GM21717 (cell line): ENCODE results near the gene SLC28A3.

Experiments
- ATAC-seq: cut with Tn5 transposase; IDR thresholded peaks from one replicate; pipeline ENCODE4 v1.9.1; 2021; ENCODE audit warnings: mild to moderate bottlenecking, moderate library complexity; ENCODE audit not compliant: unreplicated experiment

SLC28A3 gene

DNA sequence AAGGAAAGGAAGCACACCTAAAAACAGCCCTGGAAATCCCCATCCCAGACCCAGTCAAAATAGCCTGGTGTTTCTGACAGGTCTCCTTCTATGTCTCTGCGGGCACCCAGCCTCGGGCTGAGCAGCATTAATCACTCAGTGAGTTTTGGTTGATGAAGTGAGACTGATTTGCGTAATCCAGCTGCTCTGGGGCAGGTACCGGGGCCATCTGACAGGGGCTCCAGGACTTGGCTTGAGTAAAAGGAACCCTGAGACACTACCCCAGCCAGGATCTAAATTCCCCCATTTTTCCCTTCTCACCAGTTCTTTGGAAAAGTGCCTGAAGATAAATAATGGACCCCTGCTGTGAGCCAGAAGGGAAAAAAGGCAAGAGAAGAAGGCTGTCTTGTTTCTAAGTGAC, 596 bp downstream of the SLC28A3 start:
- ATAC-seq: no peak

DNA sequence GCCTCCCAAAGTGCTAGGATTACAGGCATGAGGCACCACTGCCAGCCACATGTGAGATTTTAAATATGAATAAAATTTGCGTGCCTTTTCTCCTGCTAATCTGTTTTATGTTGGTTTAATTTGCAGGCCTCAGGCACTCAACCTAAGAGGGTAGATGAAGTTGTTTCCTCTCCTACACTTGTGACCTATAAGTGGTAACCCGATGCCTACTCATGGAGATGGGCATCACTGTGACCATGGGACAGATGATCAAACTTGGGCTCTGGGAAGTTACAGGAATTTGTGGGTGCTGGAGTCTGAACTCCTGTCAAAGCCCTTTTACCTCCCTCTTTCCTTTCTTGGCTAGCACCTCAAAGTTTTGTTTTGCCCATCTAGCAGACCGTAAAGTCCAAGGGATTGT, 1.1 kb downstream of the SLC28A3 start:
- no peak for ATAC-seq

DNA sequence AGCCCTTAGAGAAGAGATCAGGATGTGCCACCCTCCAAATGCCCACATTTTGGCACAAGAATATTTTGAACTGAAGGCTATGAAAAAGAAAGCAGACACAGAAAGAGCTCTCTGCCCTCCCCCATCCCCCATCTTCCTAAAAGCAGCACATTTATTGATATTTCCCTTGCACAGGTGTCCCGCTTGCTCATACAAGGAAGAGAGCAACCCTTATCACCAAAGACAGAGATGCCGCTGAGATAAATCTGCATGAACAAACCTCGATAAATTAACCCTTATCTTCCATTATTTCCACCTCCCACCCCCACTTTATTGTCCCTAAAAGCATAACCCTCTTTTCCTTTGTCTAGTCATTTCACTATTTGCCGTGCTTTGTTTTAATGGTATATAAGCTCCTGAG, 1.8 kb downstream of the SLC28A3 start:
- no peak for ATAC-seq

DNA sequence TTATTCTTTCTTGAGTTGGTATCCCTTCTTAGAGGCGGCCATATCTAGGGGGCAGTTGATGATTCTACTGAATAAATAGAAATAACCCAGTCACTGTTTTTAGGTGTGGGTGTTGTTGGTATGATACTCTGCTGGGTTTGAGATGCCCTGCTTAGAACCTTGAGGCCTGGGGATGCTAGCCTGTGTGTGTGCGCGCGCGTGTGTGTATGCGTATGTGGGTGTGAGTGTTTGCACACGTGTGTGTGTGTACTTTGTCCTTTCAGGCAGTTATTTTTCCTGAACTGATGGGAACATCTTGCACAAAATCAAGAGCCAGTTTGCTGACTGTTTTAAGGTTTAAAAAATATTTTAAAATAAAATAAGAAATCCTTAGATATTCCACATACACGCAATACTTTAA, 3.3 kb downstream of the SLC28A3 start:
- ATAC-seq: no peak

DNA sequence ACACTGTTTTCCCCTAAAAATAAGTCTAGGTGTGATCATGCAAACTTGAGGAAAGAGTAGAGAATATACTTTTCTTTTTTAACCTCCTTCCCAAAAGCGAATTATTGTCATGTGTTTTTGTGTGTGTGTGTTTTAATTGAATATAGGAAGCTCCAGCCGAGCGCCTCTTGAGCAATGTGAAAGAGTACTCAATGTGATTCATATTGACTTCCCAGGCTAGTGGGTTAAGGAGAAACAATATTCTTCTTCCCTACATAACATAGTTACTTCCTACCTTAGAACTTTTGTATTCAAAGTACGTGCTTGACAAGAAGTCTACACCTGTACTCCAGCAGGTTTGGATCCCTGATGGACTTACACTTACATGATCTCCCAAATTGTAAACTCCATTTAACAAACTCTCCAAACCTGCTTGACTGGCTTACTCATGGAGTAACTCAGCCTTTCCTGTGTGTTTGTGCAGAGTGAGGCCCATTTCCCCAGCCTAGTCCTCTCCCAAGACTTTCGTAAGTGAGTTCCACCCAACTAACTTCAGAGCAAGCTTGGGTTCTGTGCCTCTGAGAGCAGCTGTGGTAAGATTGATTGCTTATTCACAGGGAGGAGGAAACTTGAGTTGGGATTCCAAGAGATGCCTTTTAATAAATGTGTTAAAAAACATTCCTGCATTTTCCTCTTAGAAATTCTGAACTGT, 9.3 kb downstream of the SLC28A3 start:
- no peak for ATAC-seq

DNA sequence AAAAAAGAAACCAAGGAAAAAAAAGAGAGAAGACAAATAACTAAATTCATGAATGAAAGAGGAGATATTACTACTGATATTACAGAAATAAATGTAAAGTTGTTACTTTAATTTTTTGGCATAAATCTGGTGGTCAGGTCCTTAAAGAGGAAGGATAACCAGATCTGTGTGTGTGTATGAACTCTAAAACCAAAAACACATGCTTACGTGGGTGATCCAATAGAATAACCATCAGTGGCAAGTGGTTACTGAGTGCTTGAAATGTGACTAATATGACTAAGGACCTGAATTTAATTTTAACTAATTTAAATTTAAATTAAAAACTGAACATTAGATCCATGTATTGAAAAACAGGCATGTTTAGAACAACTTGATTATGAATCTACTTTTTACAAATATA, 10.3 kb downstream of the SLC28A3 start:
- ATAC-seq: no peak

DNA sequence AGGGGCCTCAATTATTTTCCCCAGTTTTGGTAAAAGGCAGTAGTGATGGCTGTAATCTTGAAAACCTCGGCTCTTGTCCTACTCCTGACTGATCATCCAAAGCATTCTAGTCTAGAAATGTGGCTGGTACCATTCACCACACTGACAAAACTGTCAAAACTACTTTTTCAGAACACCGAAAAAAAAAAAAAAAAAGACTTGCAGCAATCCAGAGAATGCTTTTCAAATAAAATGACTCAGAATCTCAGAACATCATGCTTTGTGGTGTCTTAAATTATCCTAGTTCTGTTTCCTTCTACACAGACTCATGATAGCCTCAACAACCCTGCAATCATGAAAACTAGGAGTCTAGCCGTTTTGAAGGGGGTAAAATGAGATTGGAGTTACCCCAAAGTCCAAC, 13.4 kb downstream of the SLC28A3 start:
- ATAC-seq: no peak

DNA sequence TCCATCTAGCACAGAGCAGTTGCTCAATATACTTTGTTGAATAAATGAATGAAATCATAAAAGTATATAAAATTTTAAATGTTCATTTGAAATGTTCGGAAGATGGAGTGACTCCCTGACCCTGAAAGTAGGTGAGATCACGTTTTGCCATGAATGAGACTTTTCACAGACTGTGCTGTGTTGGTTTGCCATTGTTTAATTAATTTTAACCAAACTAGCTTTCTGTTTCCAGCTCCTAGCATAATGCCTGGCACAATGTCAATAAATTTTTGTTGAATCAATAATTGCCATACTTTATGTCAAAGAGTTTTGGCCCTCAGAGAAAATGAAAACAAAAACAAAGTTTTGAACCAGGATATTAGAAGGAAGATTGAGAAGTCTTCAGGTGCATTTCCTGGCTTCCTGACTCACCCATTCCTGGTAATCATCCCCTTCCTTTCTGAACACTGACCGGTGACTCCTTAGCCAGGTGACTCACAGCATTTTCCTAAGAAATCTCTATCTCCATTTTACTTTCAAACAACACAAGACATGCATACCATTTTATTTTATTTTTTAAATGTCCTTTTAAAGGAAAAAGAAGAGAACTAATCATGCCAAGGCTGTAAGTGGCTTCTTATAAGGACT, 15.1 kb downstream of the SLC28A3 start:
- no peak for ATAC-seq

DNA sequence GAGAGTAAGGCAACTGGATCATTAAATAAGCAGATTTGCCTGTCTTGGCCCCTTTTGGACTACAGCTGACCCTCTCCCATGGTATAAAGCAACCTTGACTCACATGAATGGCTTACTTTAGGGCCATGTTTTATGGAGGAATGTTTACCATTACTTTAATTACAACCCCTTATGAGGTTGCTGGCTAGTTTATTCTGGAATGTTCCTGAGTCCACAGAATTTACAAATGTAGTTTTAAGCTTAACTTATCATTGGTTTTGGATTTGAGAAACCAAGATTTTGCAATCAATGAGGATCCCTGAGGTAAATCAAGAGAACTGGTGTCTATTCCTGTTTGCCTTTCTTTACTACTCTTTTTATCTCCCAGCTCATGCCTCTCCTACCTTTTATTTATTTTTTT, 15.7 kb downstream of the SLC28A3 start:
- no peak for ATAC-seq

DNA sequence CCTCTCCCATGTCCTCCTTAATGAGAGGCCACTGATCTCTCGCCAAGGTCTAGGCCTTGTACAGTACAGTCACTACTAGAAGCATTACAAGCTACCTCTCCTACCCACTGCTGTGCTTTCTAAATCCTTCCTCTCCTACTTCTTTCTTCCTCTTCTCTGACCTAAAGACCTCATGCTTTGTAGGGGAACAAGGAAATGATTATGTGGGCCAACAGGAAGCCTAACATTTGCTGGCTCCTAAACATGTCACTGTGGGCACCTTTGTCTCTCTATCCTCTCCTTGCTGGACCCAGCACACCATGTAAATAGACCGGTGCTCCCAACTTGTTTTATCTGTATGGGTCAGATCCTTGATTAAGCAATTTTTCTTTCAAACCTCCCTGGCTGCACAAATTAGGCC, 16.7 kb downstream of the SLC28A3 start:
- no peak for ATAC-seq

DNA sequence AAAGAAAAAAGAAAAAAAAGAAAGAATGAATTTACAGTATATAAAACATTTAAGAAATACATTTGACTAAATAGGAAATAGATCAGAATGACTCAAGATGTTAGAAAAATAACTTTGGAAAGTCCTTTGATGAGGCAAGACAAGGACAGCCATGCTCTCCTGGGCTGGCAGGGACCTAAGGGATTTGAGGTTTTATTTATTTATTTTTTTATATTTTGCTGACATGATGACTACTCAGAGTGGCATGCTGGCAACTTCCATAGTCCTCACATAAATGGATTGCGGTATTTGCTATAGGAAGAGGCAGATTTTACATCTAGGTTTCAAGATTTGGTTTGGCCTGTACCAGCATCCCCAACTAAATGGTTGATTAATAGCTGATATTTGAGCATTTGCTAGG, 17.7 kb downstream of the SLC28A3 start:
- no peak for ATAC-seq

DNA sequence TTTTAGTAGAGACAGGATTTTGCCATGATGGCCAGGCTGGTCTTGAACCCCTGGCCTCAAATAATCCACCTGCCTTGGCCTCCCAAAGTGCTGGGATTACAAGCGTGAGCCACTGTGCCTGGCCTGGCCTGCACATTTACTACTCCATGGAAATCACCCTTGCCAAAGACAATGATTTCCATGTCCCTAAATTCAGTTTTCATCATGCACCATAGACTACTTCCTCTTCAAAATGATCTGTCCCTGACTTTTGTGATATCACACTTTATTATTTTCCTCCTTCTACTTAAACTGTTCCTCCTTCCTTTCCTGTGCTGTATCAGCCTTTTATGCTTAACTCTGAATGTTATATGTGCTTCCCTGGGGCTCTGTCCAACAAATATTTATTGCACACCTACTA, 20.3 kb downstream of the SLC28A3 start:
- ATAC-seq: no peak

DNA sequence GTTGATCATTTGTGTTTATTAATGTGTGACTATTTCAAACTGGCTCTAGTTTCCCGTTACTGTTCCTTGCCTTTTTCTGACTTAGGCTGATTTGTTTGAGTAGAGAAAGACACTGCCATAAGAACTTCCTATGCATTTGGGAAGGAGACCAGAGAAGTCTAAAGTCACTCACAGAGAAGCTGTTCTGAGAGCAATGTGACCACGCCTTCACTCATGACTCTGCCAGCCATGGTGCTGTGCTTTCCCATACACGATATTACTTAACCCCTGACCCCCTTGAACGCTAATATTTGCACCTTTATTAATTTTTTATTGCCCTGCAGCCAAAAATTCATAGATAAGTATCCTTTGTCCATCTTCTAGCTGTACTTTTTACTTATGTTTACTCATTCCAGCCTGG, 20.9 kb downstream of the SLC28A3 start:
- ATAC-seq: no peak

DNA sequence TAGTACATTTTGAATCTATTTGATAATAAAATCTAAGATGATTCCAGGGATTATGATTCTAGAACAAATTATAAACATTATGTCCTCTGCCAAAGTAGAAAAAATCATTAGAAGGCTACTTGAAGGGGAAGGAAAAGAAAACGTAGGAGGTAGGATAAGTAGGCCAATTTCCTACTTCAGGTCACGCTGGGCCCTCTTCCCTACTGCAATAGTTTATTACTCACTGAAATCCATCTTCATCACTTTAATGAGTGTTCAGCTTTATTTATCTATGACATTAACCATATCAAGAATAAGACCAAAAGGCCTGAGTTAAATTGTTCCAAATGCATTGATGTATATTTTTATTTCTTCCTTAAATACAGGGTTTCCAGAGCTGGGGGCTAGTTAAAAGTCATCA, 21.6 kb downstream of the SLC28A3 start:
- no peak for ATAC-seq

DNA sequence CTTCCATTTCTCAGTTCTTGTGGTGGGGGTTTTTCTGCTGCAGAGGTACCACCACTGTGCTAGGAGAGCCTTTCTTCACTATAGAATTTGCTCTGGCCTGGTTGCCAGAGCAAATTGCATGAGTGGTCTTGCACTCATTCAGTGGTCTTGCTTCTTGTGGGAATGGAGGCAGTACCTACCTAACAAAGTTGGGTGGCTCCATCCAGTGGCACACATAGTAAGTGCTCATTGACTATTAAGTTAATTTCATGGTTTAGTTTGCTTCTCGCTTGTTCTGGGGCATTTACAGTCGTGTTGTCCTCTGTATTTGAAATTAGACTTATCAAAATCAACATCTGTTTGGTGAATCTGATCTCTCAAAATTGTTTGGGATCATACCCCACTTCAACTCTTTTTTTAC, 23.0 kb downstream of the SLC28A3 start:
- ATAC-seq: no peak

DNA sequence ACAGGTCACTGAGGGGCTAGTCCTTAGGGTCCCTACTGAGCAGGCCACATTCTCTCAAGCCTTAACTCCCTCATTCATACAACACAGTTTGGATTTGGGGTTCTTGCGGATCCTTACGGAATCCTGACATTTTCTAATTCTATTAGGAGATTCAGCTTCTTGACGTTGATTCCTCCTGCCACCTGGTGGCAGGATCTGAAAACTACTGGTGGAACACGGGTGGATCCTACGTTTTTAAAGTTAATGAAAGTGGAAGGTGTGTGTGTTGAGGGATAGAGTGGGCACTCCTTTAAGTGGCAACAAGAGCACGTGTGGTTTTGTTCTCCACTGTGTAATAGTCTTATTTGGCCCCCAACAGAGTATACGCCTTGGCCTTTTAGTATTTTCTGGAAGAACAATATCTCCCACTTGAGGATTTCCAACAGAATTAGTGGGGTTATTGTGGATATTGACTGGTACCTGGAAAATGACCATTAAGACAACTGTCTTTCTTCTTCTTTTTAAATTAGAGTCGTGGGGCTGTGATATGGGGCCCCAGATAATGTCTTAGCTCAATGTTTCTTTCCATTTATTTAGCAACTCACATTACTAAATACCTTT, 25.2 kb downstream of the SLC28A3 start:
- ATAC-seq: no peak

DNA sequence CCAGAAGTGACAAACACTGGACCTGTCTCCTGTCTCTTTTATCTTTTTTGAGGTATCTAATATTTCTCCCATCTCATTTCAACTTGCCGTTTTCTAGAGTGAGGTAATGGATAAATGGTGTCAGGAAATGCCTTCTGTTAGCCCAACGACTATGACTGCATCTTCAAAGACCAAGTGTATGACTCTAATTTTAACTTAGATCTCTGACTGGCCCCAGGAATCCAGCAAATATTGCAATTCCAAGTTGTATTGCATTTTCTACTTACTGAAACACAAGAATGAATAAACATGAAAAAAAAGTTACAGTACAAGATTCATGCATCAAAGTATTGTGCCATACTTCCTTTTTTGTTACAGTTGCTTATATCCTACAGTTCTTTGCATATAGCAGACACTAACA, 26.3 kb downstream of the SLC28A3 start:
- no peak for ATAC-seq

DNA sequence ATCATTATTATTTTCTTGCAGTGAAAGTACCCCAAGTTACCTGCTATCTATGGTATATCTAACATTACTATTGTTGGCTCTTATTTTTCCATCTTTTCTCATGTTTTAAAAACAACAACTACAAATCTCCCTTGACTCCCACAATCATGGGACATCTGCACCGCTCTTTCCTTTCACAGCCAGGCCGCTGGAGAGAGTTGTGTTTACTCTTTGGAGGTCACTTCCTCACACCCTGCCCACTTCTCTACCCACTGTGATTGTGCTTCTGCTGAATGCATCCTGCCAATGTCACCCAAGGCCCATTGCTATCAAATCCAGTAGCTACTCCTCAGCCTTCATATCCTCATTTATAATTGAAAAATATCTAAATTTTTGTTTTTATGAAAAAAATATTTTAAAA, 29.7 kb downstream of the SLC28A3 start:
- ATAC-seq: no peak

DNA sequence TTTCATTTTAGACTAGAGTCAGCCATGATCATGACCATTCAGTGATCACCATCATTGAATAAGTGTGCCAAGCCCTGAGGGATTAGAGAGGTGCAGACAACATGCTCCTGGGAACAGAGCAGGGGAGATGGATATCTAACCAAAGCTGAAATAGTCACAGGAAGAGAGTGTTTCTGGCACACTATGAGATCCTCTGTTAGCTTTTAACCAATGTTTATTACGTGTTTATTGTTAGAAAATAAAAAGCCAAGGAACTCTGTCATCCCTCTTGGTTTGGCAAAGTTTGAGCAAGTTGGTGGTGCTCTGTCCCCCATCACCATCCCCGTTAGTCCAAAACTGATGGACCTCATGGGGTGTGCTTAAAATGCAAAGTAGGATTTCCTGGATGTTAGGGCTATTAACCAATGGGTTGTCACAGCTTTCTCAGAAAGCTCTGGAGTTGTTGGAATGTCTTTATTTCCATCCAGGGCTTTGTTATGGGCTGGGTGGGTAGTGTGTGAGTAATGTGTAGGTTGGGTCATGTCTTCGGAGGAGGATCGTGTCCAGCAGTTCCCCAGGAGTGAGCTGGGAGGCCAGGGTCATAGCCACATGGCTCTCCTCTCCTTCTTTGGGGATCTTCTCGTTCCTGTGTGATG, 34.9 kb downstream of the SLC28A3 start:
- no peak for ATAC-seq

DNA sequence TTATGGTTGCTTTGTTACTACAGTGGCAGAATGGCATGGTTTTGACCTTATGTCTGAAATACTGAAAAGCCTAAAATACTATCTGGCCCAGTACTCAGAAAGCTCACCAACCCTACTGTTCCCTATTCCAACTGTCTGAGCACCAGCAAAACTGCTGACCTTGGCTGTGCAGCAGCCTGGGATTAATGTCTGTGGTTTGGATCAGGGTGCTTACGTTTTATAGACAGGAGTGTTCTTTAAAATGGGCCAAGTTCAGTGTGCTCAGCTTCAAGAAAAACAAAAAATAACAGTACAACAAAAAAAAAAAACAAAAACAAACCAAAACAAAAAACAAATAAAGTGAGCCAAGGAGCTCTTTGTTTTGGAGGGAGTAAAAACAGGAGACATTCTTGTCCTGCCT, 36.4 kb downstream of the SLC28A3 start:
- no peak for ATAC-seq

DNA sequence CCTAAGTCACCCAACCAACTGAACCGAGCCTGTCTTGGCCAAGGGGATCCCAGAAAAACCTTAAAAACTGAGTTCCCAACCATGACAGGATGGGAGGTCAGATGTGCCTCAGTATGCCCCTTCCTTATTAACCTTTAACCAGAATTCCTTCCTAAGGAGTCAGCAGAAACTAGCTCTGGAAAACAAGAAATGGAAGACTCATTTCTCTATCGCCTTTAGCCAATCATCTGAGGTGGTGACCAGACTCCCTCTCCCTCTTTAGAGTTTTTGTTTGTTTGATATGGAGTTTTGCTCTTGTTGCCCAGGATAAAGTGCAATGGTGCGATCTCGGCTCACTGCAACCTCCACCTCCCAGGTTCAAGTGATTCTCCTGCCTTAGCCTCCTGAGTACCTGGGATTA, 37.5 kb downstream of the SLC28A3 start:
- ATAC-seq: no peak

DNA sequence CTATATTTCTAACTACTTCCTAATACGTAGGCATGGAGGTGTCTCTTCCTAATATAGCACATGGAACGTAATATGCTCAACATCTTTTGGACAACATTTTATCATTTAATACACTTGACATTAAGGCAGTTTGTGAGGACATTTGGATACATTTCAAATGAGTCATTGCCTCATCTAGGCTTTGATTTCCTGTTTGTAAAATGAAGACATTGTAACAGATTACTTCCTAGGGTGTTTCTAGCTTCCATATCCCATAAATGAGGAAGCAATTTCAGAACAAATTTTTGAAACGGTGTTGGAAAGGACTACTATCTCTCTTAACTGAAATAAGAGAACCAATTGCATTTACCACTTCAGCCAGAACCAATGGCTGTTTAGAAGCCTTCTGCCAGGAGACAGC, 38.7 kb downstream of the SLC28A3 start:
- ATAC-seq: no peak
